Osteoblast (primary cell): ENCODE results near the gene ITGB3BP. TPM values are rescaled to one million over a fixed set of nuclear protein-coding genes. Genes with fewer than 3 reads are reported as not detected.

Experiments used
- DNase-seq: peaks from one replicate; pipeline ENCODE4 v3.0.0; 2011; ENCODE audit warnings: low spot score, mixed read lengths; ENCODE audit not compliant: insufficient read length; ENCODE audit errors: missing footprints
- H2AFZ ChIP-seq: 2 replicates; pipeline ENCODE4 v1.6.0; 2011; ENCODE audit warnings: mild to moderate bottlenecking, low read length
- H3K27ac ChIP-seq: 2 replicates; pipeline ENCODE4 v1.5.1; 2011; ENCODE audit warnings: mild to moderate bottlenecking, low read depth, low read length, moderate library complexity
- H3K27me3 ChIP-seq: 2 replicates; pipeline ENCODE4 v1.6.0; 2012; ENCODE audit warnings: mild to moderate bottlenecking, control low read depth, inconsistent platforms, low read length, moderate library complexity; ENCODE audit not compliant: insufficient read depth
- H3K36me3 ChIP-seq: 2 replicates; pipeline ENCODE4 v1.5.1; 2011; ENCODE audit warnings: mild to moderate bottlenecking, low read length, control low read depth, moderate library complexity; ENCODE audit not compliant: insufficient read depth
- H3K4me1 ChIP-seq: 2 replicates; pipeline ENCODE4 v1.5.1; 2011; ENCODE audit warnings: mild to moderate bottlenecking, low read length, control low read depth, moderate library complexity; ENCODE audit not compliant: insufficient read depth
- H3K4me2 ChIP-seq: 2 replicates; pipeline ENCODE4 v1.6.0; 2011; ENCODE audit warnings: mild to moderate bottlenecking, low read length; ENCODE audit not compliant: insufficient read depth
- H3K4me3 ChIP-seq: fragments of 200-600 bp; sonication (generic); 3 replicates; pipeline ENCODE4 v1.5.1; 2012; ENCODE audit warnings: mild to moderate bottlenecking, low read length, inconsistent platforms; ENCODE audit not compliant: insufficient read depth
- H3K79me2 ChIP-seq: 2 replicates; pipeline ENCODE4 v1.6.0; 2012; ENCODE audit warnings: mild to moderate bottlenecking, low read length, control low read depth, inconsistent platforms; ENCODE audit not compliant: insufficient read depth
- H3K9me3 ChIP-seq: 2 replicates; pipeline ENCODE4 v1.5.1; 2011; ENCODE audit warnings: low read depth, low read length, control low read depth
- H4K20me1 ChIP-seq: 2 replicates; pipeline ENCODE4 v1.6.0; 2012; ENCODE audit warnings: mild to moderate bottlenecking, low read length, control low read depth; ENCODE audit not compliant: insufficient read depth
- CTCF ChIP-seq: IDR thresholded peaks from 2 replicates; pipeline ENCODE4 v1.5.1; 2011; ENCODE audit warnings: mild to moderate bottlenecking, low read depth, low read length, moderate library complexity; ENCODE audit errors: extremely low read depth
- total RNA-seq: library from RNA; depleted of rRNA; stranded (reverse); fragments of >200 nt; gene quantifications from 2 replicates; pipeline ENCODE4 v1.2.3, GENCODE V29; 2012

Gene ITGB3BP
- total RNA-seq, 1 donor = 10.5 TPM

- H3K36me3 ChIP-seq = no peaks in the 10 kb centered on the region
- H4K20me1 ChIP-seq = no peaks in the 10 kb centered on the region
- no peak for DNase-seq
- H3K27ac ChIP-seq = no peak overlapping the region
- H3K4me1 ChIP-seq = no peaks in the 10 kb centered on the region
- peak; percentile 44 for TF ChIP-seq CTCF
- H3K4me3 ChIP-seq = no peak overlapping the region
- no peaks in the 10 kb centered on the region for H3K9me3 ChIP-seq
- no peaks in the 10 kb centered on the region for H3K27me3 ChIP-seq
- no peak overlapping the region for H3K4me2 ChIP-seq
- H2AFZ ChIP-seq = no peak overlapping the region
- no peaks in the 10 kb centered on the region for H3K79me2 ChIP-seq
Measured at GRCh38 chr1:63454269-63454668, 68.8 kb downstream of the ITGB3BP start.

GRCh38 chr1:63453232-63453631, 69.8 kb downstream of the ITGB3BP start:
- Histone ChIP-seq H4K20me1 (no peaks in the 10 kb centered on the region), H3K27ac (no peak overlapping the region), H3K4me3 (no peak overlapping the region), H3K79me2 (no peaks in the 10 kb centered on the region), H3K27me3 (no peaks in the 10 kb centered on the region), H2AFZ (no peak overlapping the region), H3K36me3 (no peaks in the 10 kb centered on the region), H3K4me1 (no peaks in the 10 kb centered on the region), H3K9me3 (no peaks in the 10 kb centered on the region), H3K4me2 (no peak overlapping the region)
- no peak for DNase-seq
- no peak for TF ChIP-seq CTCF

- Histone ChIP-seq H3K27me3 (no peaks in the 10 kb centered on the region), H2AFZ (no peak overlapping the region), H3K4me1 (no peaks in the 10 kb centered on the region), H3K4me2 (no peak overlapping the region), H4K20me1 (no peaks in the 10 kb centered on the region), H3K9me3 (no peaks in the 10 kb centered on the region), H3K79me2 (no peaks in the 10 kb centered on the region), H3K27ac (no peak overlapping the region), H3K36me3 (no peaks in the 10 kb centered on the region), H3K4me3 (no peak overlapping the region)
- TF ChIP-seq CTCF = no peak
- DNase-seq = no peak
Measured at GRCh38 chr1:63450416-63450815, 72.6 kb downstream of the ITGB3BP start.

GRCh38 chr1:63448731-63449246, 74.2 kb downstream of the ITGB3BP start:
- no peak overlapping the region for H3K4me2 ChIP-seq
- no peaks in the 10 kb centered on the region for H3K36me3 ChIP-seq
- TF ChIP-seq CTCF = no peak
- no peak for DNase-seq
- no peak overlapping the region for H2AFZ ChIP-seq
- peak overlapping the region; percentile 17 for H3K27ac ChIP-seq
- H3K4me1 ChIP-seq = no peaks in the 10 kb centered on the region
- no peaks in the 10 kb centered on the region for H3K9me3 ChIP-seq
- no peaks in the 10 kb centered on the region for H3K27me3 ChIP-seq
- no peaks in the 10 kb centered on the region for H3K79me2 ChIP-seq
- no peak overlapping the region for H3K4me3 ChIP-seq
- H4K20me1 ChIP-seq = no peaks in the 10 kb centered on the region
